ENCODE measurements around the gene PDXDC1.
"Not testable (repeated sequence)": the region's sequence is repeated elsewhere in the genome, so short reads cannot be mapped to it uniquely, and the experiment has no call there.

Gene PDXDC1

GRCh38 chr16:15163055-15163454 is 188.2 kb downstream of the PDXDC1 start:
- DNase-seq, result not testable (repeated sequence)

- not testable (repeated sequence) for DNase-seq
Measured at GRCh38 chr16:15166177-15166576, 191.4 kb downstream of the PDXDC1 start.

GRCh38 chr16:15168303-15168702 is 193.5 kb downstream of the PDXDC1 start:
- DNase-seq, result not testable (repeated sequence)

GRCh38 chr16:15168953-15169652 is 194.3 kb downstream of the PDXDC1 start:
- peak in 1 of 4 experiments; percentile 1 for DNase-seq

- DNase-seq, result not testable (repeated sequence)
Measured at GRCh38 chr16:15179909-15180308, 205.1 kb downstream of the PDXDC1 start.

GRCh38 chr16:15180946-15181345 is 206.1 kb downstream of the PDXDC1 start:
- not testable (repeated sequence) for DNase-seq

GRCh38 chr16:15184000-15184399 is 209.2 kb downstream of the PDXDC1 start:
- DNase-seq, result not testable (repeated sequence)
